Trophoblast cell (in vitro differentiated cells and primary cell): ENCODE data around the gene STX3.

Source experiments
- DNase-seq, 2 donors: peaks; one replicate each; pipeline ENCODE4 v3.0.0-alpha.2; 2016
- H2AFZ ChIP-seq: 2 replicates; pipeline ENCODE4 v1.6.1; 2013; ENCODE audit warnings: low read length, moderate library complexity, mild to moderate bottlenecking; ENCODE audit not compliant: insufficient read depth, poor library complexity
- H2AK5ac ChIP-seq: 2 replicates; pipeline ENCODE4 v1.6.1; 2013; ENCODE audit warnings: mild to moderate bottlenecking, low read length
- H2BK120ac ChIP-seq: 2 replicates; pipeline ENCODE4 v1.6.1; 2013; ENCODE audit warnings: low read length, mild to moderate bottlenecking, moderate library complexity; ENCODE audit not compliant: insufficient read depth, poor library complexity
- H2BK12ac ChIP-seq: 2 replicates; pipeline ENCODE4 v1.6.1; 2013; ENCODE audit warnings: mild to moderate bottlenecking, low read length, moderate library complexity
- H2BK5ac ChIP-seq: 2 replicates; pipeline ENCODE4 v1.6.1; 2013; ENCODE audit warnings: low read length, low read depth, moderate library complexity, mild to moderate bottlenecking; ENCODE audit not compliant: poor library complexity
- H3K14ac ChIP-seq: 2 replicates; pipeline ENCODE4 v1.6.1; 2013; ENCODE audit warnings: mild to moderate bottlenecking, low read length
- H3K18ac ChIP-seq: 2 replicates; pipeline ENCODE4 v1.6.1; 2013; ENCODE audit warnings: mild to moderate bottlenecking, low read length
- H3K23ac ChIP-seq: 2 replicates; pipeline ENCODE4 v1.6.1; 2013; ENCODE audit warnings: low read length
- H3K27ac ChIP-seq: 2 replicates; pipeline ENCODE4 v1.5.1; 2013; ENCODE audit warnings: low read depth, mild to moderate bottlenecking, inconsistent platforms, low read length, moderate library complexity
- H3K27me3 ChIP-seq: 2 replicates; pipeline ENCODE4 v1.6.1; 2013; ENCODE audit warnings: inconsistent platforms, mild to moderate bottlenecking, low read length, moderate library complexity; ENCODE audit not compliant: insufficient read depth
- H3K36me3 ChIP-seq, 2 experiments: 1 replicate in 1 of 2; 2 replicates in 1 of 2; pipeline ENCODE4 v1.6.1; 2013; ENCODE audit warnings: low read length in 2 of 2, mild to moderate bottlenecking in 2 of 2, moderate library complexity in 1 of 2; ENCODE audit not compliant: insufficient read depth in 2 of 2, control insufficient read depth in 1 of 2
- H3K4ac ChIP-seq: 2 replicates; pipeline ENCODE4 v1.6.1; 2013; ENCODE audit warnings: low read depth, mild to moderate bottlenecking, low read length, moderate library complexity
- H3K4me1 ChIP-seq, 2 experiments: 1 replicate in 1 of 2; 2 replicates in 1 of 2; pipeline ENCODE4 v1.6.1; 2013; ENCODE audit warnings: low read length in 2 of 2, mild to moderate bottlenecking in 2 of 2, moderate library complexity in 1 of 2; ENCODE audit not compliant: insufficient read depth in 2 of 2, control insufficient read depth in 1 of 2
- H3K4me2 ChIP-seq: 2 replicates; pipeline ENCODE4 v1.6.1; 2013; ENCODE audit warnings: inconsistent platforms, mild to moderate bottlenecking, low read length, moderate library complexity
- H3K4me3 ChIP-seq: 2 replicates; pipeline ENCODE4 v1.5.1; 2013; ENCODE audit warnings: mild to moderate bottlenecking, low read depth, low read length, inconsistent platforms
- H3K79me1 ChIP-seq: one replicate; pipeline ENCODE4 v1.6.1; 2013; ENCODE audit warnings: low read length
- H3K79me2 ChIP-seq: 2 replicates; pipeline ENCODE4 v1.6.1; 2013; ENCODE audit warnings: low read length, mild to moderate bottlenecking; ENCODE audit not compliant: control insufficient read depth, insufficient read depth, poor library complexity
- H3K9ac ChIP-seq: 2 replicates; pipeline ENCODE4 v1.6.1; 2013; ENCODE audit warnings: mild to moderate bottlenecking, low read length
- H3K9me3 ChIP-seq: 2 replicates; pipeline ENCODE4 v1.6.1; 2013; ENCODE audit warnings: low read depth, mild to moderate bottlenecking, control low read depth, inconsistent platforms, low read length; ENCODE audit not compliant: insufficient read depth
- H4K12ac ChIP-seq: 2 replicates; pipeline ENCODE4 v1.6.1; 2013; ENCODE audit warnings: low read depth, mild to moderate bottlenecking, low read length, moderate library complexity
- H4K8ac ChIP-seq: 2 replicates; pipeline ENCODE4 v1.6.1; 2013; ENCODE audit warnings: low read depth, mild to moderate bottlenecking, low read length, moderate library complexity
- H4K91ac ChIP-seq: one replicate; pipeline ENCODE4 v1.6.1; 2013; ENCODE audit warnings: low read depth, mild to moderate bottlenecking, low read length, moderate library complexity
- WGBS: extraction: QIAGEN DNeasy Blood & Tissue Kit; methylation state at CpG from one replicate; pipeline ENCODE4 v1.1.7; 2013; ENCODE audit warnings: missing lambda C conversion rate; ENCODE audit not compliant: insufficient read length, insufficient coverage; ENCODE audit errors: extremely low coverage; 5-methylcytosine and 5-hydroxymethylcytosine counted together

STX3 gene

GRCh38 chr11:59773083-59773440 is 17.9 kb downstream of the STX3 start:
- Histone ChIP-seq H3K14ac (no peak overlapping the region), H3K4me1 (peaks cover 6 to 10% of the 10 kb centered on the region in 2 experiments), H4K12ac (no peak overlapping the region), H2BK12ac (no peak overlapping the region), H3K9ac (no peak overlapping the region), H3K79me2 (peaks cover 2% of the 10 kb centered on the region), H3K27me3 (no peaks in the 10 kb centered on the region), H3K9me3 (no peaks in the 10 kb centered on the region), H2BK5ac (no peak overlapping the region), H3K27ac (no peak overlapping the region), H4K91ac (no peak overlapping the region), H2BK120ac (no peak overlapping the region), H3K23ac (no peak overlapping the region), H3K4me2 (no peak overlapping the region), H3K4ac (no peak overlapping the region), H2AK5ac (no peak overlapping the region), H2AFZ (no peak overlapping the region), H3K4me3 (no peak overlapping the region), H3K36me3 (peaks cover 3 to 30% of the 10 kb centered on the region in 2 experiments), H3K79me1 (peaks cover 2% of the 10 kb centered on the region), H4K8ac (no peak overlapping the region), H3K18ac (no peak overlapping the region)
- no CpG with 5 or more reads among the region's 5 CpGs for whole genome bisulfite sequencing
- DNase-seq, result no peak

DNA sequence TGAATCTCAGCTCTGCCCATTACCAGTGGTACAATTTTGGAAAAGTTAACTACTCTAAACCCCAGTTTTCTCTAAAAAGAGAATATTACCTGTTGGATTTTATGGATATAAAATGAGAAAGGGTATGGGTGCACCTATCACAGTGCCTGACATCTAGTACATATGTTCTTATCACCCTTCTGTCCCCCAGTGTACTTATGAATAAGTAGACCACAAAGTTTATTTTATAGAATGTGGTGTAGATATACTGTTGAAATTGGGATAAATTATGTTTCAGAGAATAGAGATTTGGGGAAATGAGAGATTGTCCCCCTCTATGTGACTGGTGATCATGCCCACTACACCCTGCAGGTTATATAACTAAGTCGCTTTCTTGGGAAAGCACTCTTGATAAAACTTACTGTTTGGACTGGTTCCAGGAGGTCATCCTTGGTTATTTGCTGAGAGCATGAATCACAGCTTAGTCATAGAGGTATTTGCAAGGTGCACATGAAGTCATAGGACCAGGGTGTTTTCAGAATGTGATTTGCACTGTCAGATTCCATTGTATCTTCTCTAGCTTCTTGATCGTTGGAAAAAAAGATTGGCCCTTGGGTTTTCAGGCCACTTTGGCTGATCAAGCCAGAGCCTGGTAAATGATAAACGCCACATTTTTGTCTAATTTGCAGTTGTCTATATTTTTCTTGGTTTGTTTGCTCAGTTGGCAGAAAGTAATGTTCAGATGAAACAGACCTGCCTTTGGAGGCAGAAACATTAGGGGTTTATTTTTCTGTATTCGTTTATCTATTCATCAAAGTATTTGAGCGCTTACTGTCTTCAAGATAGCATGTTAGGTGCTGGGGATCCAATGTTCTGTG is 21.3 kb downstream of the STX3 start:
- no peaks in the 10 kb centered on the region for H3K27me3 ChIP-seq
- H3K27ac ChIP-seq, result peak overlapping the region; percentile 42
- WGBS, result no CpG with 5 or more reads among the region's 5 CpGs
- H3K9me3 ChIP-seq, result no peaks in the 10 kb centered on the region
- no peak overlapping the region for H4K12ac ChIP-seq
- H3K4me1 ChIP-seq, result peaks cover 6% of the 10 kb centered on the region in 2 experiments
- peaks cover 2% of the 10 kb centered on the region for H3K79me1 ChIP-seq
- H3K36me3 ChIP-seq, result peaks cover 7 to 40% of the 10 kb centered on the region in 2 experiments
- H3K9ac ChIP-seq, result no peak overlapping the region
- no peak overlapping the region for H2BK5ac ChIP-seq
- no peaks in the 10 kb centered on the region for H3K79me2 ChIP-seq
- no peak overlapping the region for H3K18ac ChIP-seq
- no peak overlapping the region for H2BK12ac ChIP-seq
- no peak overlapping the region for H4K8ac ChIP-seq
- H2BK120ac ChIP-seq, result no peak overlapping the region
- no peak overlapping the region for H4K91ac ChIP-seq
- no peak overlapping the region for H3K4me3 ChIP-seq
- no peak overlapping the region for H2AFZ ChIP-seq
- H2AK5ac ChIP-seq, result no peak overlapping the region
- no peak overlapping the region for H3K4ac ChIP-seq
- no peak overlapping the region for H3K14ac ChIP-seq
- no peak overlapping the region for H3K23ac ChIP-seq
- H3K4me2 ChIP-seq, result no peak overlapping the region
- DNase-seq, result peak; percentile 23 to 81

GRCh38 chr11:59777104-59777503 is 21.9 kb downstream of the STX3 start:
- Histone ChIP-seq H4K12ac (no peak overlapping the region), H2BK12ac (no peak overlapping the region), H3K23ac (no peak overlapping the region), H3K36me3 (peaks cover 7 to 40% of the 10 kb centered on the region in 2 experiments), H4K8ac (no peak overlapping the region), H2AFZ (no peak overlapping the region), H3K79me1 (peaks cover 2% of the 10 kb centered on the region), H3K9me3 (no peaks in the 10 kb centered on the region), H2BK120ac (no peak overlapping the region), H3K4me3 (no peak overlapping the region), H4K91ac (no peak overlapping the region), H3K79me2 (no peaks in the 10 kb centered on the region), H2BK5ac (no peak overlapping the region), H3K4me2 (no peak overlapping the region), H3K18ac (no peak overlapping the region), H3K9ac (no peak overlapping the region), H3K14ac (no peak overlapping the region), H3K4ac (no peak overlapping the region), H3K27me3 (no peaks in the 10 kb centered on the region), H3K4me1 (peaks cover under 1 to 1% of the 10 kb centered on the region in 2 experiments), H3K27ac (peak overlapping the region; percentile 42), H2AK5ac (no peak overlapping the region)
- peak; percentile 24 to 83 for DNase-seq
- no CpG with 5 or more reads among the region's 5 CpGs for WGBS

DNA sequence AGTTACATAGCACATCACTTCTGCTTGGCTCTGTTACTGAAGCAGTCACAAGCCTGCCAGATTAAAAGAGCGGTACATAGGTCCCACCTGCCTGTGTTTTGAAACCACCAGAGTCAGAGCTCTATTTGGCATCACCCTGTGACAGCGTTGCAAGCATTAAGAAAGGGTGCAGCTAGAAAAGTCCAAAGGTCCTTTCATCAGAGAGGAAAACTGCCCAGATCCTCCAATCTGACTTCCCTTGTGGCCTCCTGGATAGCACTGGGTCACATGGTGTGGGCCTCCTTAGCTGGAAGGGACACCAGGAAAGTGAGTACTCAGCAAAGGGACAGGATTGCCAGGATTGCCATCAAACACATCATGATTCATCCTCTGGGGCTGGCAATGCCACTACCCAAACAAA is 22.9 kb downstream of the STX3 start:
- H3K27me3 ChIP-seq, result no peaks in the 10 kb centered on the region
- H4K91ac ChIP-seq, result no peak overlapping the region
- DNase-seq, result no peak
- H3K4me1 ChIP-seq, result no peaks in the 10 kb centered on the region
- H3K4me3 ChIP-seq, result no peak overlapping the region
- H3K14ac ChIP-seq, result peak overlapping the region; percentile 15
- H4K12ac ChIP-seq, result no peak overlapping the region
- H4K8ac ChIP-seq, result no peak overlapping the region
- H3K4me2 ChIP-seq, result no peak overlapping the region
- WGBS, result no CpG with 5 or more reads among the region's 2 CpGs
- no peak overlapping the region for H3K27ac ChIP-seq
- H3K4ac ChIP-seq, result no peak overlapping the region
- H3K36me3 ChIP-seq, result peaks cover 7 to 40% of the 10 kb centered on the region in 2 experiments
- H2AFZ ChIP-seq, result no peak overlapping the region
- H2AK5ac ChIP-seq, result no peak overlapping the region
- H3K18ac ChIP-seq, result no peak overlapping the region
- H3K79me2 ChIP-seq, result no peaks in the 10 kb centered on the region
- H3K79me1 ChIP-seq, result no peaks in the 10 kb centered on the region
- no peak overlapping the region for H2BK120ac ChIP-seq
- H3K23ac ChIP-seq, result no peak overlapping the region
- H2BK5ac ChIP-seq, result no peak overlapping the region
- no peak overlapping the region for H3K9ac ChIP-seq
- H3K9me3 ChIP-seq, result no peaks in the 10 kb centered on the region
- no peak overlapping the region for H2BK12ac ChIP-seq
